Measurements from ENCODE around the gene PRKCZ. TPM values are rescaled to one million over a fixed set of nuclear protein-coding genes. Genes with fewer than 3 reads are reported as not detected.

PRKCZ gene
- total RNA-seq, 2 experiments from 2014 or later, result 13.2 to 14.7 TPM

DNA sequence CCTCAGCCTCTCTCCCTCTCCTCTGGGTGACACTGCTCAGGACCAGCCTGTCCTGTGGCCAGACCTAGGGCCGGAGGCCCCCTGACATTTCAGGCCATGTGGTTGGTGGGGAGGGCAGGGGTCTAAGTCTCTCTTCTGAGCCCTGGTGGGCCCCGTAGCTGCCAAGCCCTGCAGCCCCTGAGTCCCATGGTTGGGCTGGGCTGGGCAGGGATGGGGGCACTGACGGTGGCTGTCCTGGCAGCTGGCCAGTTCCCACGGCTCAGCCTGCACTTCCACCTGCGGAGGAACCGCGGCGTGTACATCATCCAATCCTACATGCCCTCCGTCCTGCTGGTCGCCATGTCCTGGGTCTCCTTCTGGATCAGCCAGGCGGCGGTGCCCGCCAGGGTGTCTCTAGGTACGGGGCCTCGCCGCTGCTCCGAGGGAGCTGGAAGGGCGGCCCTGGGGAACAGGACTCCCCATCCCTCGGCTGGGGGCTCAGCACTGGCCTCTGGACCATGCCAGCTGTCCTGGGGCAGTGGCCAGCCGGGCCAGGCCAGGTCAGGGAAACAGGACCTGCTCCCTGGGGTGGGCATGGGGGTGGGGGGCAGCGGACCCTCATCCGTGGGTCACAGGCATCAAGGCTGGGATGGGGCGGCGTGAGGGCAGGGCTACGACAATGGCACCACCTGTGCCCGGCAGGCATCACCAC is 21.2 kb upstream of the PRKCZ start:
- Mint-ChIP-seq H3K36me3 (no peaks in the 10 kb centered on the region), H3K4me3 (no peak overlapping the region), H3K9me3 (no peaks in the 10 kb centered on the region), H3K4me1 (ENCODE audit: low read depth) (no peaks in the 10 kb centered on the region), H3K27ac (no peak overlapping the region), H3K27me3 (peaks cover 1% of the 10 kb centered on the region)
- CTCF ChIA-PET, result interaction anchor here (0.6 kb wide), 1 partner anchor 24 kb away, joined by 3 read pairs; no protein-coding TSS in a partner anchor
- intact Hi-C loops (cut with micrococcal nuclease), result no loop called here
- POLR2A ChIA-PET, result no interaction called here
- no peak for DNase-seq

DNA sequence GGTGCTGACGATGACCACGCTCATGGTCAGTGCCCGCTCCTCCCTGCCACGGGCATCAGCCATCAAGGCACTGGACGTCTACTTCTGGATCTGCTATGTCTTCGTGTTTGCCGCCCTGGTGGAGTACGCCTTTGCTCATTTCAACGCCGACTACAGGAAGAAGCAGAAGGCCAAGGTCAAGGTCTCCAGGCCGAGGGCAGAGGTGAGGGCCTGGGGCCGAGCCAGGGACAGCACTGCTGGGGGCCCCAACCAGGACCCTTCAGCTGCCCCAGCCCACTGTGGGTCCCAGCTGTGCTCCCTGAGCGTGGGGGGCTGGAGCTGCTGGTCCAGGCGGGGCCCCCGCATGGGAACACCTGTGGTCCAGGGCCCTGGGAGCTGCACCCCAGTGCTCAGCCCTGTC is 20.6 kb upstream of the PRKCZ start:
- intact Hi-C loops (cut with micrococcal nuclease), result no loop called here
- Mint-ChIP-seq H3K27me3 (peaks cover 1% of the 10 kb centered on the region), H3K36me3 (no peaks in the 10 kb centered on the region), H3K4me3 (no peak overlapping the region), H3K9me3 (no peaks in the 10 kb centered on the region), H3K4me1 (ENCODE audit: low read depth) (no peaks in the 10 kb centered on the region), H3K27ac (no peak overlapping the region)
- no peak for DNase-seq
- ChIA-PET CTCF (interaction anchor here (0.6 to 2.6 kb wide), 2 partner anchors 15 to 24 kb away, joined by 3 to 10 read pairs; no protein-coding TSS in a partner anchor), POLR2A (no interaction called here)

DNA sequence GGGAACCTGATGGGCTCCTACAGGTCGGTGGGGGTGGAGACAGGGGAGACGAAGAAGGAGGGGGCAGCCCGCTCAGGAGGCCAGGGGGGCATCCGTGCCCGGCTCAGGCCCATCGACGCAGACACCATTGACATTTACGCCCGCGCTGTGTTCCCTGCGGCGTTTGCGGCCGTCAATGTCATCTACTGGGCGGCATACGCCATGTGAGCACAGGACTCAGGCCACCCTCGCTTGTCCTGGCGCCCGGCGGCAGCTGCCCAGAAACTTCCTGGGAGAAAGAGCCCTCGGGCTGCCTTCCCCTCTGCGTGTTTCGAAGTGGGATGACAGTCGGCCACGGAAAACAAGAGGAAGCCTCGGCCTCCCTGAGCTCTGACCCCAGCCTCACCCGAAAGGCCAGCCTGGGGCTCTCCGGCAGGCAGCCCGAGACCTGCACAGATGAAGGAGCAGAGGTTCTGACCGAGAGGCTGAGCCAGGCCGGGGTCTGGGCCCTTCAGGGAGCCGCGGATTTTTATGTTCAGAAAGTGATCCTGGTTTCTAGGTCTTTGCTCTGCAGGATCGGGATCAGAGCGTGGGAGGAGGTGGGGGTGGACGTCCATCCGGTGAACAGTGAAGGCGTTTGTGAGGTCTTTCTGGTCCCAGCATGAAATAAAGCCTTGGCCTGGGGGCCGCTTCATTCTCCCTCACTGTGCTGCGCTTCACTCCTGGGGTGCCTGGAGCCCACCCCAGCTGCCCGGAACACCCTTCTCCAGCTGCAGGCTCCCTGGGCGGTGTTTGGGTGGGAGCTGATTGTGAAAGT is 19.9 kb upstream of the PRKCZ start:
- ChIA-PET CTCF (interaction anchor here (0.6 to 2.6 kb wide), 2 partner anchors 15 to 25 kb away, joined by 3 to 10 read pairs; no protein-coding TSS in a partner anchor), POLR2A (no interaction called here)
- H3K27me3 Mint-ChIP-seq, result peaks cover 1% of the 10 kb centered on the region
- H3K4me3 Mint-ChIP-seq, result no peak overlapping the region
- no peaks in the 10 kb centered on the region for H3K4me1 Mint-ChIP-seq (ENCODE audit: low read depth)
- DNase-seq, result no peak
- no peaks in the 10 kb centered on the region for H3K9me3 Mint-ChIP-seq
- intact Hi-C loops (cut with micrococcal nuclease), result no loop called here
- no peaks in the 10 kb centered on the region for H3K36me3 Mint-ChIP-seq
- no peak overlapping the region for H3K27ac Mint-ChIP-seq

DNA sequence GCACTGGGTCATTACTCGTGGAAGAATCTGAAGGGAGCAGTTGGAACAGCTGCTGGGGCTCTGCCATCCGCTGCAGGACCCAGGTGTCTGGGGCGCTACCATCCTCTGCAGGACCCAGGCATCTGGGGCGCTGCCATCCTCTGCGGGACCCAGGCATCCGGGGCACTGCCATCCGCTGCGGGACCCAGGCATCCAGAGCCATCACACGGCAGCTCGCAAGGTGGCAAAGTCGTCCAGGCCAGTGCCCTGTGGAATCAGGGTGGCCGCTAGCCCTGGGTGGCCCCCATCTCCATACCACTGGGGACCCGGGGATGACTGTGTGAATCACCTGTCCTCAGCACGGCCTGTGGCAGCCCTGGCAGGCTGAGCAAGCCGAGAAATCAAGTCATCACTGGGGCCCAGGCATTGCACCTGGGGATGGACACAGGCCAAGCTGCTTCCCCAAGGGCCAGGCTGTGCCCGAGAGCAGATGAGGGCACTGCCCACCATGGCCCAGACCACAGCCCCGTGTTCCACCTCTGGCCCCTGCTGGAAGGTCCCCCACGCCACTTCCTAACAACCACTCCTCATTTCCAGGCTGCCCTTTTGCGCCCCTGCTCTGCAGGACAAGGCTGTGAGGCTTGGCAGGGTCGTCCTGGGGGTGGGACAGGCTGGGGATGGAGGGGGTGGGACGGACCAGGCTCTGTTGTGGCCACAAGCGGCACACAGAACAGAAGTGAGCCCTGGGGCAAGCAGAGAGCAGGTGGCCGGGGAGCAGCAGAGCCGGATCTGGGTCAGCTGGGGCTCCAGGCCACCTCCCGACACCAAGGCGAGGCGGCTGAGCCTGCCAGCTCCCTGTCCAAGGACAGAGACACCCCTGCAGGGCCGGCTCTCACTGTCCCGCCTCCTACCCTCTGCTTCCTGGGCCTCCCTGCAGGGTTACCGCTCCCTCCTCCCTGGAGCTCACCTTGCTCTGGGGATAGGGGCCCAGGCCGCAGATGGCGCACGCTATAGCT is 18.4 kb upstream of the PRKCZ start:
- H3K9me3 Mint-ChIP-seq, result no peaks in the 10 kb centered on the region
- CTCF ChIA-PET, result interaction anchor here (1.4 to 2.6 kb wide), 2 partner anchors 13 kb away, joined by 4 to 10 read pairs; no protein-coding TSS in a partner anchor
- H3K27ac Mint-ChIP-seq, result no peak overlapping the region
- H3K4me3 Mint-ChIP-seq, result no peak overlapping the region
- H3K27me3 Mint-ChIP-seq, result peaks cover 1% of the 10 kb centered on the region
- POLR2A ChIA-PET, result no interaction called here
- intact Hi-C loops (cut with micrococcal nuclease), result no loop called here
- DNase-seq, result no peak
- no peaks in the 10 kb centered on the region for H3K36me3 Mint-ChIP-seq
- no peaks in the 10 kb centered on the region for H3K4me1 Mint-ChIP-seq (ENCODE audit: low read depth)

DNA sequence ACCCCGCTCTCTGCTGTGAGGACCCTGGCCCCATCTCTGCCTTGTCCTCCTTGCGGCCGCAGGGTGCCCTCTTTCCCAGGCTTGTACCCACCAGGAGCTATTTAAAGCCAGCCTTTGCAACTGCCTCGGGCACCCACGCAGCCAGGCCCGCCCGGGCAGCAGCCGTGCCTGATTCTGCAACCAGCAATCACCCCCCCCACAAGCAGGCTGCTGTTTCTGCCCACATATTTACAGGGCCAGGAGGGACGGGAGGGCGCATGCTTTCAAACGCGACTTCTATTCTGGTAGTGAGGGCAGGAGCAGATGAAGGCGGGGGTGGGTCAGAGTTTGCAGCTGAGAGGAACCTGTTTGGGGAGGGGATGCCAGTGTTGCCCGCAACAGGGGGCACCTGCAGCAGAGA is 17.5 kb upstream of the PRKCZ start:
- ChIA-PET POLR2A (no interaction called here), CTCF (interaction anchor here (1.4 kb wide), 1 partner anchor 12 kb away, joined by 4 read pairs; no protein-coding TSS in a partner anchor)
- Mint-ChIP-seq H3K4me3 (no peak overlapping the region), H3K9me3 (no peaks in the 10 kb centered on the region), H3K36me3 (no peaks in the 10 kb centered on the region), H3K4me1 (ENCODE audit: low read depth) (no peaks in the 10 kb centered on the region), H3K27me3 (peaks cover 1% of the 10 kb centered on the region), H3K27ac (no peak overlapping the region)
- DNase-seq, result no peak
- intact Hi-C loops (cut with micrococcal nuclease), result no loop called here

DNA sequence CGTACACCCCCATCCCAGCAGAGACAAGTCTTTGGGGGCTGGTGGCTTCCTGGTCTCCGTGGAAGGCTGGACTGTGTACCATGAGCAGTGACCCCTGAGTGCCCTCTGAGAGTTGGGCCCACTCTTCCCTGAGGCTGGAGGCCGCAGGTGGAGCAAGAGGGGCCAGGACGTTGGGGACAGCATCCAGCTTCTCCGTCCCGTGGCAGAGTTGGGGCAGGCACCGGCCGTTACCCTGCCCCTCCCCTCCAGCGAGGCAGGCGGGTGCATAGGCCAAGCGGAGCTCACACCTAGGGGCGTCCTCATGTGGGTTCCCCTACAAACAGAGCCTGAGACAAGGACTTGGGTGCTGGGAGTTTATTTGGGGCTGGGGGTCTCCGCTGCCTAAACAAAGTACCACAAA is 17.0 kb upstream of the PRKCZ start:
- no peak overlapping the region for H3K27ac Mint-ChIP-seq
- no peaks in the 10 kb centered on the region for H3K4me1 Mint-ChIP-seq (ENCODE audit: low read depth)
- H3K4me3 Mint-ChIP-seq, result no peak overlapping the region
- intact Hi-C loops (cut with micrococcal nuclease), result no loop called here
- H3K36me3 Mint-ChIP-seq, result no peaks in the 10 kb centered on the region
- no peaks in the 10 kb centered on the region for H3K9me3 Mint-ChIP-seq
- ChIA-PET CTCF (interaction anchor here (1.4 kb wide), 1 partner anchor 12 kb away, joined by 4 read pairs; no protein-coding TSS in a partner anchor), POLR2A (no interaction called here)
- H3K27me3 Mint-ChIP-seq, result peaks cover 1% of the 10 kb centered on the region
- no peak for DNase-seq

DNA sequence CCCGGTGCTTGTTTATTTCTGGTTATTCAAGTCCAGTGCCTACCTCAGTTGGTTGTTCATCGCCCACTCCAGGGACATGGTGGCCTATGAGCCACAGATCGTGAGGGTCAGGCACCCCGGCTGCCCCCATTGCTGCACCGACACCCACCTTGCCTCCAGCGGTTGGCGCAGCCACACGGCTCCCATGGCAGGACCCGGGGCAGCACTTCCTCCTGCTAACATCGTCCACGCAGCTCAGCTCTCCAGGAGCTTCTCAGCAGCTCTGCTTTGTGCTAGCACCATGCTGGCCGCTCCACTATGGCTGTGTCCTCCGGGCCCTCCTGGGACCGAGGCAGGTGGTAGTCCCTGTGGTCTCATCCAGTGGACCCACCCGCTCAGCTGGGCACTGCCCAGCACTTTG is 13.9 kb upstream of the PRKCZ start:
- no peak for DNase-seq
- H3K9me3 Mint-ChIP-seq, result no peaks in the 10 kb centered on the region
- intact Hi-C loops (cut with micrococcal nuclease), result no loop called here
- H3K4me3 Mint-ChIP-seq, result no peak overlapping the region
- no peaks in the 10 kb centered on the region for H3K36me3 Mint-ChIP-seq
- H3K4me1 Mint-ChIP-seq (ENCODE audit: low read depth), result no peaks in the 10 kb centered on the region
- ChIA-PET CTCF (no interaction called here), POLR2A (no interaction called here)
- H3K27me3 Mint-ChIP-seq, result peaks cover 1% of the 10 kb centered on the region
- H3K27ac Mint-ChIP-seq, result no peak overlapping the region

DNA sequence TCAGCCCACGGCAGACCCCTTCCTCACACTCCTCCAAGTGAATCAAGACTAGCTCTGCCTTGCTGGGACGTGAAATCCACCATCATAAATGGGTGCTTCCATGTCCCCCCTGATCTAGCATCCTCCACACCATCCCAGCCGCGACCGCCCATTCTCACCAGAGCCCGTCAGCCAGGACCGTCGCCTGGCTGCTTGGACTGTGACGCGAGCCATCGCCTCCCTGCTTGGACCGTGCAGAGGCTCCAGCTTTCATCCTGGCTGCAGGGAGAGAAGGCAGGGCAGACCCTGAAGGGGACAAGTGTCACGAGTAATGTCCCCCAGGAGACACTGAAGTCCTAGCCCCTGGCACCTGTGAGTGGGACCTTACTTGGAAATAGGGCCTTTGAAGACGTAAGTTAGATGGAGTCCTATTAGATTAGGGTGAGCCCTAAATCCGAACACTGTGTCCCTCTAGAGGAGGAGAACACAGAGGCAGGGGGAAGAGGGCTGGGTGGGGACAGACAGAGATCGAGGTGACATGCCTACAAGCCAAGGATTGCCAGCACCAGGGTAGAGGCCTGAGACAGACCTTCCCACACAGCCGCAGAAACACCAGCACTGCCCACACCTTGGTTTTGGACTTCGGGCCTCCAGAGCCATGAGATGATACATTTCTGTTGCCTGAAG is 12.8 kb upstream of the PRKCZ start:
- no peak overlapping the region for H3K27ac Mint-ChIP-seq
- CTCF ChIA-PET, result no interaction called here

DNA sequence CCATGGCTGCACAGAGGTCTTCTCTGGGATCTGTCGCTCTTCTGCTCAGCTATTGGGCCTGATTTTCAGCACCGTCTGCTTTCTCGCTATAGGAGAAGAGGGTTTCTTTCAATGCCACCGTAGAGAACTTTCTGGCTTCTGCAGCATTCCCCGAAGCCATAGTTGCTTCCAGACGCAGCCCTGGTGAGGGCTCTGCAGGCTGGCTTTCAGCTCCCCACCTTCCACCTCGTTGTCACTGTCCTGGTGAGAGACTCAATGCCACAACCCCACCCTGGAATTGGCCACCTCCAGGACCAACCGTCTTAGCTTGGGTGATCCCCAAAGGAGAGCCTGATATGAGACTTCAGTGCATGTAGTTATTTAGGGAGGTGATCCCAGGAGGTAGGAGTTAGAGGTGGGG is 12.0 kb upstream of the PRKCZ start:
- intact Hi-C loops (cut with micrococcal nuclease), result no loop called here
- H3K4me3 Mint-ChIP-seq, result no peak overlapping the region
- no peaks in the 10 kb centered on the region for H3K36me3 Mint-ChIP-seq
- POLR2A ChIA-PET, result no interaction called here
- no peak for DNase-seq
- H3K27ac Mint-ChIP-seq, result no peak overlapping the region
- CTCF ChIA-PET, result no interaction called here
- peaks cover 1% of the 10 kb centered on the region for H3K27me3 Mint-ChIP-seq
- H3K4me1 Mint-ChIP-seq (ENCODE audit: low read depth), result no peaks in the 10 kb centered on the region
- no peaks in the 10 kb centered on the region for H3K9me3 Mint-ChIP-seq

More for the DNA sequence above, 12.8 kb upstream of the PRKCZ start:
- Mint-ChIP-seq H3K9me3 (no peaks in the 10 kb centered on the region), H3K4me1 (ENCODE audit: low read depth) (no peaks in the 10 kb centered on the region), H3K4me3 (no peak overlapping the region), H3K36me3 (no peaks in the 10 kb centered on the region), H3K27me3 (peaks cover 1% of the 10 kb centered on the region)
- intact Hi-C loops (cut with micrococcal nuclease), result no loop called here
- no peak for DNase-seq
- POLR2A ChIA-PET, result no interaction called here

DNA sequence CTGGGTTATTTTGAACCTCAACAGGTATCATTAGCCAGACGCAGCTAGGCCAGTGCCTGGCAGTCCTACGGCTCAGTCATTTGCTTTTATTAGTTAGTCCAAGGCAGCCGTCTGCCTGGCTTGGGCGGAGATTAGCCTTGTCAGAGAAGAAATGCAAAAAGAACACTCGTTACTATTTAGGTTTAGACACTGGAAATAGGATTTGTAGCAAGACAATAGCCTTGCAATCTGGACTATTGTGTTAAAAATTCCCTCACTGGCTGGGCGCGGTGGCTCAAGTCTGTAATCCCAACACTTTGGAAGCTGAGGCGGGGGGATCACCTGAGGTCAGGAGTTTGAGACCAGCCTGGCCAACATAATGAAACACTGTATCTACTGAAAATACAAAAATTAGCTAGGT is 11.0 kb upstream of the PRKCZ start:
- ChIA-PET CTCF (interaction anchor here (1.1 kb wide), 1 partner anchor 95 kb away, joined by 3 read pairs; no protein-coding TSS in a partner anchor), POLR2A (no interaction called here)
- H3K27ac Mint-ChIP-seq, result no peak overlapping the region
- intact Hi-C loops (cut with micrococcal nuclease), result no loop called here
- no peaks in the 10 kb centered on the region for H3K36me3 Mint-ChIP-seq
- peaks cover 2% of the 10 kb centered on the region for H3K4me1 Mint-ChIP-seq (ENCODE audit: low read depth)
- DNase-seq, result no peak
- no peaks in the 10 kb centered on the region for H3K27me3 Mint-ChIP-seq
- no peak overlapping the region for H3K4me3 Mint-ChIP-seq
- H3K9me3 Mint-ChIP-seq, result no peaks in the 10 kb centered on the region

DNA sequence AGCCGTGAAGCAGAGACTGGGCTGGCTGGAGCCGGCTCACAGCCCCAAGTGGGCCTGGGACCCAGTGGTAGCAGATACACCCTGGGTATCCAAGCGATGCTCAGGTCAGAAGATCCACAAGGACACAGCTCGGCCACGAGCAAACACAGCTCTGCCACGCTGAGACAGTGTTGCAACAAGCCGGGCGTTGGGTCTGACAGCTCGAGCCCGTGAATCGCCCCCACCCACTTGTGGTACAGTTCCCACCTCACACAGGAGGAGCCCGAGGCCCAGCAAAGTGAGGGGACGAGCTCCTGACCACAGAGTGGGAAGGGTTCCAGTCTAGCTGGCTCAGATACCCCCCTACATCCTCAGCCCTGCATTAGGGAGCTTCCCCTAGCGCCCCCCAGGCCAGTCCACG is 8.9 kb upstream of the PRKCZ start:
- H3K9me3 Mint-ChIP-seq, result no peaks in the 10 kb centered on the region
- H3K27me3 Mint-ChIP-seq, result peaks cover 3% of the 10 kb centered on the region
- H3K27ac Mint-ChIP-seq, result no peak overlapping the region
- H3K36me3 Mint-ChIP-seq, result no peaks in the 10 kb centered on the region
- intact Hi-C loops (cut with micrococcal nuclease), result no loop called here
- ChIA-PET POLR2A (no interaction called here), CTCF (no interaction called here)
- H3K4me3 Mint-ChIP-seq, result no peak overlapping the region
- peaks cover 6% of the 10 kb centered on the region for H3K4me1 Mint-ChIP-seq (ENCODE audit: low read depth)
- DNase-seq, result no peak

All from activated CD4-positive, alpha-beta memory T cell treated with anti-CD3 and anti-CD28 coated beads for 36 hours (primary cell).